H54 (cell line): ENCODE results near the gene GAS7.

Source experiments
- DNase-seq: peaks from one replicate; pipeline ENCODE4 v3.0.0; 2011; ENCODE audit warnings: low spot score, mixed read lengths; ENCODE audit not compliant: insufficient read length
- FAIRE-seq: peaks from 3 replicates; lab custom pipeline; 2011; peaks lifted over from hg19 to GRCh38; lab: Jason Lieb, UNC
- POLR2A ChIP-seq: IDR thresholded peaks from 2 replicates; pipeline ENCODE4 v1.6.1; 2011; ENCODE audit warnings: low read depth, mild to moderate bottlenecking, low read length

GAS7 gene

GRCh38 chr17:9868552-9868951 lies 329.9 kb downstream of the GAS7 start:
- TF ChIP-seq POLR2A = no peak
- DNase-seq (no peak), FAIRE-seq (no peak)

DNA sequence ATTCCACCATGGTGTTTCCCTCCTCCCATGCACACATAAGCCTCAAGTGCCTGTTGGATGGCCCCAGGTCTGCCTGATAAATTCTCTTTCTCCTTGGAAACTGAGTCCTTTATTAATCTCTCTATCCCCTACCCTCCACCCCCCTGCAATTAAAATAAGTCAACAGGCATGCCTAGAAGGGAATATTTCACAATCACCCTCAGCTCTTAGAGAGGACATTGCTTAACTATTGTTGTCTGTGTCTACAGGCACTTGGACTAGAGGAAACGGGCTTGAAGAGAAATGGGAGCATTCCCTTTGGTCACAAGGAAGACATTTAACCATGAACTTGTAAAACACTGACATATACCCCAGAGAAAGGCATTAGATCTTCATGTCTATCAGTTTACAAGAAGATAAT lies 332.8 kb downstream of the GAS7 start:
- DNase-seq (no peak), FAIRE-seq (no peak)
- no peak for TF ChIP-seq POLR2A

- no peak for DNase-seq
- FAIRE-seq = no peak
- no peak for TF ChIP-seq POLR2A
Measured at GRCh38 chr17:9862949-9863348, 335.5 kb downstream of the GAS7 start.

GRCh38 chr17:9862220-9862619 lies 336.2 kb downstream of the GAS7 start:
- FAIRE-seq = no peak
- DNase-seq = no peak
- no peak for TF ChIP-seq POLR2A

- no peak for FAIRE-seq
- no peak for DNase-seq
- TF ChIP-seq POLR2A = no peak
Measured at GRCh38 chr17:9860851-9861250, 337.6 kb downstream of the GAS7 start.
